PC-9 (cell line): ENCODE measurements around the gene SH3BGRL3. TPM values are rescaled to one million over a fixed set of nuclear protein-coding genes. Genes with fewer than 3 reads are reported as not detected.

ENCODE experiments used
- BruUV-seq: library from RNA; stranded (reverse); fragments of 400-500 nt; replicated peaks from 2 replicates; lab custom pipeline; 2021; lab: Mats Ljungman, UMichigan
- CTCF ChIA-PET: fragments of 300-600 bp; sonication (Branson Sonifier 250); formaldehyde crosslinking; loops from one replicate; lab custom pipeline; 2022; ENCODE audit warnings: antibody characterized with exemption; lab: Charles Lee
- POLR2A ChIA-PET: fragments of 300-600 bp; sonication (Branson Sonifier 250); formaldehyde crosslinking; loops from one replicate; lab custom pipeline; 2022; ENCODE audit warnings: antibody characterized with exemption; ENCODE audit not compliant: unreplicated experiment; lab: Charles Lee
- DNase-seq, 2 experiments: peaks; one replicate each; pipeline versions ENCODE4 v3.0.0 to v3.0.0-alpha.2; 2015 to 2022; ENCODE audit warnings: mixed read lengths in 1 of 2
- H2AFZ ChIP-seq: fragments of 200-600 bp; sonication (generic); 2 replicates; pipeline ENCODE4 v1.8.1; 2017; ENCODE audit warnings: antibody characterized with exemption
- H3F3A ChIP-seq: fragments of 200-600 bp; sonication (generic); 2 replicates; pipeline ENCODE4 v1.8.1; 2017; ENCODE audit warnings: antibody characterized with exemption, mild to moderate bottlenecking, low read depth; ENCODE audit not compliant: insufficient read depth
- H3K27ac ChIP-seq: fragments of 200-600 bp; sonication (generic); 2 replicates; pipeline ENCODE4 v1.6.1; 2016; ENCODE audit warnings: mixed run types
- H3K27me3 ChIP-seq: fragments of 200-600 bp; sonication (generic); 2 replicates; pipeline ENCODE4 v1.6.1; 2016; ENCODE audit warnings: low read depth, mixed run types; ENCODE audit not compliant: insufficient read depth
- H3K36me3 ChIP-seq: fragments of 200-600 bp; sonication (generic); 2 replicates; pipeline ENCODE4 v1.6.1; 2016; ENCODE audit warnings: low read depth, mixed run types
- H3K4me1 ChIP-seq: fragments of 200-600 bp; sonication (generic); replicated peaks from 2 replicates; pipeline ENCODE4 v1.6.1; 2016; ENCODE audit warnings: mixed run types; ENCODE audit not compliant: insufficient read depth
- H3K4me2 ChIP-seq: fragments of 200-600 bp; sonication (generic); 2 replicates; pipeline ENCODE4 v1.6.1; 2017; ENCODE audit warnings: mixed run types
- H3K4me3 ChIP-seq: fragments of 200-600 bp; sonication (generic); 2 replicates; pipeline ENCODE4 v1.6.1; 2016; ENCODE audit warnings: mixed run types
- H3K79me2 ChIP-seq: fragments of 200-600 bp; sonication (generic); 2 replicates; pipeline ENCODE4 v1.6.1; 2017; ENCODE audit warnings: low read depth, mixed run types
- H3K9me2 ChIP-seq: fragments of 200-600 bp; sonication (generic); 2 replicates; pipeline ENCODE4 v1.8.1; 2017; ENCODE audit warnings: mild to moderate bottlenecking; ENCODE audit not compliant: insufficient read depth
- H3K9me3 ChIP-seq: fragments of 200-600 bp; sonication (generic); 2 replicates; pipeline ENCODE4 v1.8.1; 2016; ENCODE audit warnings: low read depth; ENCODE audit not compliant: insufficient read depth
- H4K20me1 ChIP-seq: fragments of 200-600 bp; sonication (generic); 2 replicates; pipeline ENCODE4 v1.8.1; 2017; ENCODE audit not compliant: insufficient read depth
- CTCF ChIP-seq: fragments of 200-600 bp; sonication (generic); conservative IDR thresholded peaks from 2 replicates; pipeline ENCODE4 v1.6.1; 2017; ENCODE audit warnings: mixed run types, antibody characterized with exemption, mild to moderate bottlenecking, moderate library complexity
- EZH2 ChIP-seq: fragments of 200-600 bp; sonication (generic); IDR thresholded peaks from 2 replicates; pipeline ENCODE4 v1.8.0; 2017; ENCODE audit warnings: antibody characterized with exemption, low read depth
- intact Hi-C: fragments of 100-400 bp; cut with micrococcal nuclease; formaldehyde crosslinking; loops from one replicate; pipeline ENCODE4 v1.10.0; 2022; ENCODE audit not compliant: unreplicated experiment
- total RNA-seq: library from RNA; stranded (reverse); gene quantifications from 2 replicates; pipeline ENCODE4 v1.2.3, GENCODE V29; 2021

Gene SH3BGRL3
- total RNA-seq, 1 experiment from 2014 or later: 206 TPM

- ChIA-PET POLR2A (interaction anchor here (0.7 kb wide), 1 partner anchor 10 kb away, joined by 3 read pairs; no protein-coding TSS in a partner anchor), CTCF (no interaction called here)
- no peaks in the 10 kb centered on the region for H3K79me2 ChIP-seq
- H3K4me3 ChIP-seq: no peak within 1 kb of the TSS
- H3K36me3 ChIP-seq: no peaks in the 10 kb centered on the region
- no peak within 1 kb of the TSS for H3K4me2 ChIP-seq
- 0 out of 2 replicates have a peak, but pooled peaks cover 5% of the 10 kb centered on the region for H3K4me1 ChIP-seq
- intact Hi-C loops: no loop called here
- H3K9me2 ChIP-seq: no peaks in the 10 kb centered on the region
- no peak within 1 kb of the TSS for H3K27ac ChIP-seq
- no TSS peak for BruUV-seq
- H4K20me1 ChIP-seq: no peaks in the 10 kb centered on the region
- DNase-seq: no peak
- no peaks in the 10 kb centered on the region for H3K9me3 ChIP-seq
- no peaks in the 10 kb centered on the region for H3F3A ChIP-seq
- H2AFZ ChIP-seq: no peak within 1 kb of the TSS
- TF ChIP-seq CTCF: no peak
- no peak for TF ChIP-seq EZH2
- H3K27me3 ChIP-seq: no peaks in the 10 kb centered on the region
Measured at GRCh38 chr1:26317612-26318337, 37.9 kb downstream of the SH3BGRL3 start, which contains the start of gene CD52. Gene CD52 (plus strand): TSS chr1:26317958. CDS start chr1:26318018, 60 bp downstream.

GRCh38 chr1:26318338-26319064 lies 38.6 kb downstream of the SH3BGRL3 start:
- no peaks in the 10 kb centered on the region for H3F3A ChIP-seq
- 0 out of 2 replicates have a peak, but pooled peaks cover 5% of the 10 kb centered on the region for H3K4me1 ChIP-seq
- no peaks in the 10 kb centered on the region for H4K20me1 ChIP-seq
- no peaks in the 10 kb centered on the region for H3K9me2 ChIP-seq
- H3K4me2 ChIP-seq: no peak overlapping the region
- DNase-seq: no peak
- no peaks in the 10 kb centered on the region for H3K9me3 ChIP-seq
- CTCF ChIA-PET: no interaction called here
- POLR2A ChIA-PET: interaction anchor here (0.7 kb wide), 1 partner anchor 11 kb away, joined by 3 read pairs; no protein-coding TSS in a partner anchor
- no peak overlapping the region for H3K27ac ChIP-seq
- TF ChIP-seq EZH2: no peak
- TF ChIP-seq CTCF: no peak
- H3K36me3 ChIP-seq: no peaks in the 10 kb centered on the region
- H2AFZ ChIP-seq: no peak overlapping the region
- intact Hi-C loops: no loop called here
- no peaks in the 10 kb centered on the region for H3K79me2 ChIP-seq
- H3K27me3 ChIP-seq: no peaks in the 10 kb centered on the region
- no TSS peak for BruUV-seq
- H3K4me3 ChIP-seq: no peak overlapping the region

GRCh38 chr1:26320896-26321295 lies 41.0 kb downstream of the SH3BGRL3 start:
- intact Hi-C loops: loop anchor here (1.0 to 5.0 kb wide), 5 partner anchors 42 to 284 kb away; no protein-coding TSS in a partner anchor
- no peak for TF ChIP-seq CTCF
- TF ChIP-seq EZH2: no peak
- Histone ChIP-seq H3K27ac (no peak overlapping the region), H3K36me3 (no peaks in the 10 kb centered on the region), H2AFZ (no peak overlapping the region), H3F3A (no peaks in the 10 kb centered on the region), H3K4me1 (no peaks in the 10 kb centered on the region), H3K9me3 (no peaks in the 10 kb centered on the region), H3K4me3 (no peak overlapping the region), H4K20me1 (no peaks in the 10 kb centered on the region), H3K9me2 (no peaks in the 10 kb centered on the region), H3K27me3 (no peaks in the 10 kb centered on the region), H3K4me2 (no peak overlapping the region), H3K79me2 (no peaks in the 10 kb centered on the region)
- POLR2A ChIA-PET: no interaction called here
- no peak for DNase-seq
- CTCF ChIA-PET: interaction anchor here (1.0 to 1.6 kb wide), 2 partner anchors 11 to 45 kb away, joined by 3 read pairs; no protein-coding TSS in a partner anchor
- no TSS peak for BruUV-seq
